SKM-1 treated with dmso at 0.1 percent for 144 hours (cell line): ENCODE results near the gene PITPNC1.
A peak's percentile ranks its signal among the peaks of the same experiment; 100 is the strongest.
"Not testable (repeated sequence)": the region's sequence is repeated elsewhere in the genome, so short reads cannot be mapped to it uniquely, and the experiment has no call there.

Experiments used
- DNase-seq: peaks from one replicate; lab custom pipeline; 2025; ENCODE audit not compliant: unreplicated experiment; lab: John Stamatoyannopoulos, UW

PITPNC1 gene

GRCh38 chr17:67430515-67430914 lies 53.4 kb downstream of the PITPNC1 start:
- DNase-seq = not testable (repeated sequence)

DNA sequence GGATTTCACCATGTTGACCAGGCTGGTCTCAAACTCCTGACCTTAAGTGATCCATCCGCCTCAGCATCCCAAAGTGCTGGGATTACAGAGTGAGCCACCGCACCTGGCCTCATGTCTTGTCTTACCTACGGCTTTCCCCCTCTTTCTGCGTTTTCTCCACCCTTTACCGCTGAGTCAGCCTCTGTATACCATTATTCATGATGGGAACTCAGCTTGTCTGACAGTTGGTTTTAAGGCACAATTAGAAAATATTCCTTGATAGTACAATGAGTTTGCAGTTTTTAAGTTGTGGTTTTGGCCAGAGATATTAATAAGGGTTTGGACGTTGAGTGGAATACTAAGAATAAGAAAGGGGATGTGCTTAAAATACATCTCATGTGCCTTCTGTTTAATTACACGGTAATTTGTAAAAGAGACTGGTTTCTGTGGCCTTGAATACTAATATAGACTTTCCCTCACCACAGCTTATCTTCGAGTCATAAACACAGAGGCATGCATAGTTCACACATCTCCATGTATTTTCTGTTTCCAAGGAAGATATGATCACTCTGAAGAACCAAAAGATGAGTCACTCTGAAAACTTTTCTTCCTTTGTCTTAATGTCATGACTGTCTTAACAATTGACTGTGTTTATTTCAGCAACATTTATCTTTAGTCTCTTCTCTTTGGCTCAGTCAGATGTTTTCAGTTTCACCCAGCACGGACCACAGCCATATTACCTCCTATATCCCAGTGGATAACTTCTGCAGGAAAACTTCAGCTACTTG lies 54.4 kb downstream of the PITPNC1 start:
- no peak for DNase-seq

- no peak for DNase-seq
Observed at GRCh38 chr17:67433248-67433924, 56.3 kb downstream of the PITPNC1 start.

DNA sequence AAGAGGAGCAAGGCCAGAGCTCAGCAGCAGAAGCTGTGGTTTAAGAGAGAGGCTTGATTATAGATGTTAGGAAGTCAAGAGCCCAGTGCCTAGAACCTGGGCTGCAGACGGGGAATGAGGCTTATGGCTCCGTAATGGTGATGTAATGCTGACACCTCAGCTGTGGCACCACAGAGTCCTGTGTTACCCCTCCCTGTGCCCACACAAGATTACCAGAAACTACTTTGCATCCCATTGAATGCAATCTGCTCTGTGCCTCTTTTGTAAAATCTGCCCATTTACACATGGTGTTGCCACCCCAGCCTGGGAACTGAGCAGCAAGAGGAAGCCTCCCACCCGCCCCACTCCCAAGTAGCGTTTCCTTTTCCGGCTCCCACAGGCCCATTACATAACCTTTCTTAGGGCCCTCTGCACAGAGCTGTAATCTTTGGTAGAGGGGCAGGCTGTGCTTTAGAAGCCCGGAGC lies 57.0 kb downstream of the PITPNC1 start:
- DNase-seq = peak; percentile 80

- peak; percentile 94 for DNase-seq
Observed at GRCh38 chr17:67435122-67435521, 58.0 kb downstream of the PITPNC1 start.

- no peak for DNase-seq
Observed at GRCh38 chr17:67435786-67436185, 58.7 kb downstream of the PITPNC1 start.

DNA sequence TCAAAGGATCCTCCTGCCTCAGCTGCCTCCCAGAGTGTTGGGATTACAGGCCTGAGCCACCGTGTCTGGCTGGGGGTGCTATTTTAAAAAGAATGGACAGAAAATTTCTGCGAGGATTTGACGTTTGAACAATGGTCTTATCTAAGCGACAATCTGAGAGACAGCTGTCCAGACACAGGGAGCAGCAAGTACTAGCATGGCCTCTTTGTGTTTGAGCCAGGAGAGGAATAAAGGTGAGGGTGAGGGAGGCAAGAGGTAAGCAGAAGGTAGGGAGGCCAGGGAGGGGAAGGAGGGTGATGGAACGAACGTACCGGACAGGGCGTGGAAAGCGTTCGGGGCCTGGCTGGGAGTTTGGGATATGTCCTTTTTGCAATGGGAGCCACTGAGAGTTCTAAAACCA lies 59.2 kb downstream of the PITPNC1 start:
- no peak for DNase-seq

GRCh38 chr17:67438667-67439066 lies 61.6 kb downstream of the PITPNC1 start:
- no peak for DNase-seq

DNA sequence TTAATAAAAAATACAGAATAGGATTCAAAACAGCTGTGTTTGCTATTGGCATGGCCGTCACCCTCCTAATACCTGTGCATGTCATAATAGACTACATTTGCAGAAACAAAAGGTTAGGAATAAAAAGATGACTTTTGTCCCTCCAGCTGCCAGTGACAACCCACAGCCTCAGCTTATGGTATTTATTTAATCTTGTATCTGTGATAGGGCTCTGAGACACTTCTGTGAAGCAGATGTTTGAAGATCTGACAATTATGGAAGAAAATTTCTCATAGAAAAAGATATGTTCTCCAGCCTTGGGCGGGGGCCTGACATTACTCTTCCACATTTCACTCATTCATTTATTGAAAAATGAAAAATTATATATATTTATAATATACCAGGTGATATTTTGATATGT lies 62.2 kb downstream of the PITPNC1 start:
- no peak for DNase-seq

DNA sequence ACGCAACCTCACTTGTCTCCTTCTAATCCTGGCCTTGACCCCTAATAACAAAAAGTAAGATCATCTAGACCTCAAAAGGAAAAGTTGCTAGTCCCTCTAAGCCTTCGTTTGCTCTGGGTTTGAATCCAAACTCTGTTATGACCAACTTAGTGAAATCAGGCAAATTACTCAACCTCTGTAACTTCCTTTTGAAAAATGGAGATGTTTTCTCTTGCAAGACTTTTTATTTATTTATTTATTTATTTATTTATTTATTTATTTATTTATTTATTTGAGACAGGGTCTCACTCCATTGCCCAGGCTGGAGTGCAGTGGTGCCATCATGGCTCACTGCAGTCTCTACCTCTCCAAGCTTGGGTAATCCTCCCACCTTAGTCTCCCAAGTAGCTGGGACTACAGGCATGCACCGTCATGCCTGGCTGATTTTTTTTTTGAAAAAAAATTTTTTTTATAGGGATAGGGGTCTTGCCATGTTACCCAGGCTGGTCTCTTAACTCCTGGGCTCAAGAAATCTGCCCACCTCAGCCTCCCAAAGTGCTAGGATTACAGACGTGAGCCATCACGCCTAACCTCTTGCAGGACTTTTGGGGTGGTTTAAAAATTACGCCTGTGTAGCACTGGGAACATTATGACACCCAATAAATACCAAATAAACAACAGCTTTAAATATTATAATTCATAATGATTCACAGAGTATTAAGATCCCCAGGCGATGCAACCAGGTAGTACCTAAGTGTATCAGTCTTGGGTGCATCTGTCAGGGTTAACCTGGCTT lies 63.4 kb downstream of the PITPNC1 start:
- no peak for DNase-seq

GRCh38 chr17:67441052-67441895 lies 64.2 kb downstream of the PITPNC1 start:
- DNase-seq = no peak

DNA sequence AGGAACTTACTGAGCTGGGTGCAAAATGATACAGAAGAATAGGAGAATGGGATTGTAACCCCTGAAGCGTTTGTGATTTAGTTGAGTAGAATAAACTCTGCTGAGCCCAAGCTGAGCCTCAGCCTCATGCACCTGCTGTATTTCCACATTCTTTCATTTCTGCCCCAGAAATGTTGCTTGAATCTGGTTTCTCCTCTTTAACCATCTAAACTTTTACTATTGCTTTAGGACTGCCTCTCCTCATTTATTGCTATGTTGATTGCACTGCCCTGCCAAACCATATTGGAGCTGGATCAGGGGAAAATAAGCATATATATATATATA lies 64.8 kb downstream of the PITPNC1 start:
- no peak for DNase-seq

GRCh38 chr17:67442787-67443624 lies 65.9 kb downstream of the PITPNC1 start:
- DNase-seq = no peak

DNA sequence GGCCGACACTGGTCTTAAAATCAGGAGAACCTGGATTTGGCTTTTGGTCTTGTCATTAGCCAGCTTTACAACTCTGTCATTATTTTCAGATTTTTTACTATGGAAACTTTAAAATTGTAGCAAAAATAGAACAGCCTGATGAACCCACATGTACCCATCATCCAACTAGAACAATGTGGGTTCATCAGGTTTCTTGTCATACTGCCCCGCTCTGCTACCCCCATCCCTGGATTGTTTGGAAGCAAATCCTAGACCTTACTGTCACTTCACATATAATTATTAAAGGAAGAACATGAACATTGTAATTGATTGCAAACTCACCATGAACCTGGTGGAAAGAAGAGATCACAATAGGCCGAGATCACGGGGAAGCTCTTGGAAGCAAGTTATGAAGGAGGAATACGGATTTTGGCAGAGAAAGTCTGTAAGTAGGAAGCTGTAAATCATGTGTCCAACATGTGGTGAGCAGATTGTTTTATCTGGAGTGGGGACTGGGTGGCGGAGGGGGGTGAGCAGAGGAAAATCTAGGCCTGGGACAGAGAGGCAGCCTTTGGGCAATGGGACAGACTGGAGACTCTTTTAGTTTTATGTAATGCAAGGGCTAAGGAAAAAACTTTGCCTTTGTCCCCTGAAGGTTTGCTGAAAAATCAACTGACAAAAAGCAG lies 67.0 kb downstream of the PITPNC1 start:
- DNase-seq = no peak

DNA sequence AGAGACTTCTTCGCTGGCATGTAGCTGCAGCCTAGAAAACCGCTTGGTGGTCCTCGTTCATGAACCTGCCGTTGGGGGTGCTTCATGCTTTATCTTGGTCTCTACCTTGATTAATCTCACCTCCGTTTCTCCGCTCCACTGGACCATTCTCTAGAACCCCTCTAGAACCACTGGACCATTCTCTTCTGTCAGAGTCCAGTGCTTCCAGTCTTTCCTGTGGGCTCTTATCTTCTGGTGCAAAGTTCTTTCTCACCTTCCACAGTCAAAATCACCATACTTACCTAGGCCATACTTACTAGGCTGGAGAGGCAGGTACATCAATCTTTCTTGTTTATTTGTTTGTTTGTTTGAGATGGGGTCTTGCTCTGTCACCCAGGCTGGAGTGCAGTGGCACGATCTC lies 71.4 kb downstream of the PITPNC1 start:
- DNase-seq = no peak

DNA sequence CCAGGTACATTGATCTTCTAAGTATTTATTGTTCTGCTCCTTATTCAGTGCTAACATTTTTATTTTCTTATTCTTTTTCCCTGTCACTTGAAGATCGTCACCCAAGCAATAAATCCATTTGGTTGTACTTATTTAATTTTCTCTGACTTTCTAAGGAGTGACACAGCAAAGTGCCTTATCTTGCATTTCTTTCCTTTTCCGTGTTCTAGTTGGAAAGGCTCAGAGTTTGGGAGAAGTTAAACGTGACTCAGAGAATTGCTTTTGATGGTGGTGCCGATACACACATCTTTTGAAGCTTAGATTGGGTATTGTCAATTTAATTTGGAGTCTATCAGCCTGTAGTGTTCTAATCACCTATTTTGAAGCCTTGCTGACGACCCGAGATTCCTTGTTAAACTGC lies 72.0 kb downstream of the PITPNC1 start:
- DNase-seq = no peak

GRCh38 chr17:67449845-67450755 lies 73.0 kb downstream of the PITPNC1 start:
- DNase-seq = no peak

- no peak for DNase-seq
Observed at GRCh38 chr17:67452681-67453554, 75.8 kb downstream of the PITPNC1 start.
